PC-3 (cell line): Measurements from ENCODE around the gene ADCY2. TPM values are rescaled to one million over a fixed set of nuclear protein-coding genes. Genes with fewer than 3 reads are reported as not detected.

Experiments
- ATAC-seq: fragments of 200-7000 bp; cut with Tn5 transposase; 2 replicates; pipeline ENCODE4 v1.9.1; 2020; ENCODE audit warnings: mild to moderate bottlenecking, moderate library complexity
- BruUV-seq: library from RNA; stranded (reverse); fragments of 400-500 nt; replicated peaks from 2 replicates; lab custom pipeline; 2021; lab: Mats Ljungman, UMichigan
- CTCF ChIA-PET: fragments of 300-600 bp; sonication (Branson Sonifier 250); formaldehyde crosslinking; loops from one replicate; lab custom pipeline; 2022; ENCODE audit warnings: antibody characterized with exemption; lab: Charles Lee
- POLR2A ChIA-PET: fragments of 300-600 bp; sonication (Branson Sonifier 250); formaldehyde crosslinking; loops from one replicate; lab custom pipeline; 2022; ENCODE audit warnings: antibody characterized with exemption; ENCODE audit not compliant: unreplicated experiment; lab: Charles Lee
- DNase-seq: peaks from one replicate; pipeline ENCODE4 v3.0.0-alpha.2; 2015
- H2AFZ ChIP-seq: fragments of 300-600 bp; sonication (generic); 2 replicates; pipeline ENCODE4 v1.6.0; 2016; ENCODE audit warnings: antibody characterized with exemption, low read length
- H3F3A ChIP-seq: fragments of 300-600 bp; sonication (generic); one replicate; pipeline ENCODE4 v1.6.0; 2017; ENCODE audit warnings: antibody characterized with exemption, low read length, control low read depth, mild to moderate bottlenecking; ENCODE audit not compliant: unreplicated experiment
- H3K27ac ChIP-seq: fragments of 300-600 bp; sonication (generic); 2 replicates; pipeline ENCODE4 v1.5.1; 2016; ENCODE audit warnings: mild to moderate bottlenecking, low read length
- H3K27me3 ChIP-seq: fragments of 300-600 bp; sonication (generic); 2 replicates; pipeline ENCODE4 v1.6.1; 2016; ENCODE audit warnings: low read length, mixed read lengths
- H3K36me3 ChIP-seq: fragments of 300-600 bp; sonication (generic); 2 replicates; pipeline ENCODE4 v1.6.1; 2016; ENCODE audit warnings: low read depth, mixed run types, low read length, mixed read lengths
- H3K4me1 ChIP-seq: fragments of 300-600 bp; sonication (generic); 2 replicates; pipeline ENCODE4 v1.5.1; 2016; ENCODE audit warnings: low read length; ENCODE audit not compliant: insufficient read depth
- H3K4me2 ChIP-seq: fragments of 300-600 bp; sonication (generic); 2 replicates; pipeline ENCODE4 v1.6.0; 2016; ENCODE audit warnings: low read length
- H3K4me3 ChIP-seq: fragments of 300-600 bp; sonication (generic); 2 replicates; pipeline ENCODE4 v1.5.1; 2016; ENCODE audit warnings: mild to moderate bottlenecking, low read length, mixed read lengths
- H3K79me2 ChIP-seq: fragments of 300-600 bp; sonication (generic); 2 replicates; pipeline ENCODE4 v1.6.1; 2017; ENCODE audit warnings: low read length, mixed read lengths
- H3K9ac ChIP-seq: fragments of 300-600 bp; sonication (generic); 2 replicates; pipeline ENCODE4 v1.6.0; 2016; ENCODE audit warnings: mild to moderate bottlenecking, low read length
- H3K9me2 ChIP-seq: fragments of 300-600 bp; sonication (generic); replicated peaks from 2 replicates; pipeline ENCODE4 v1.6.1; 2016; ENCODE audit warnings: mixed run types, low read length, mixed read lengths
- H3K9me3 ChIP-seq: fragments of 300-600 bp; sonication (generic); 2 replicates; pipeline ENCODE4 v1.6.1; 2016; ENCODE audit warnings: low read length, mixed read lengths
- H4K20me1 ChIP-seq: fragments of 300-600 bp; sonication (generic); 2 replicates; pipeline ENCODE4 v1.6.1; 2016; ENCODE audit warnings: low read length, mixed read lengths
- CTCF ChIP-seq: fragments of 300-600 bp; sonication (generic); conservative IDR thresholded peaks from 2 replicates; pipeline ENCODE4 v1.5.1; 2017; ENCODE audit warnings: antibody characterized with exemption, low read depth, mild to moderate bottlenecking, low read length
- EZH2 ChIP-seq: fragments of 300-600 bp; sonication (generic); IDR thresholded peaks from one replicate; pipeline ENCODE4 v1.6.1; 2017; ENCODE audit warnings: antibody characterized with exemption, mild to moderate bottlenecking, low read length; ENCODE audit not compliant: unreplicated experiment
- EZH2phosphoT487 ChIP-seq: fragments of 300-600 bp; sonication (generic); IDR thresholded peaks from 2 replicates; pipeline ENCODE4 v1.6.1; 2018; ENCODE audit warnings: mild to moderate bottlenecking, antibody characterized with exemption, low read length, borderline replicate concordance
- intact Hi-C: fragments of 100-400 bp; cut with micrococcal nuclease; formaldehyde crosslinking; loops from 2 replicates; pipeline ENCODE4 v1.9.0; 2023
- total RNA-seq: library from RNA; depleted of rRNA; stranded (reverse); fragments of >200 nt; gene quantifications from 2 replicates; pipeline ENCODE4 v1.2.3, GENCODE V29; 2014

Gene ADCY2
- total RNA-seq, 1 experiment from 2014 or later, result not detected

GRCh38 chr5:7468742-7469141 lies 72.8 kb downstream of the ADCY2 start:
- H2AFZ ChIP-seq, result no peak overlapping the region
- TF ChIP-seq CTCF, result no peak
- no peak for TF ChIP-seq EZH2
- no peak for TF ChIP-seq EZH2phosphoT487
- H3K4me3 ChIP-seq, result no peak overlapping the region
- H3K27ac ChIP-seq, result no peak overlapping the region
- POLR2A ChIA-PET, result no interaction called here
- CTCF ChIA-PET, result no interaction called here
- 0 out of 2 replicates have a peak, but pooled peaks cover 7% of the 10 kb centered on the region for H3K9me3 ChIP-seq
- intact Hi-C loops, result no loop called here
- no peaks in the 10 kb centered on the region for H3K36me3 ChIP-seq
- no peaks in the 10 kb centered on the region for H3K4me1 ChIP-seq
- BruUV-seq, result no TSS peak
- no peaks in the 10 kb centered on the region for H3F3A ChIP-seq
- H3K4me2 ChIP-seq, result no peak overlapping the region
- H4K20me1 ChIP-seq, result no peaks in the 10 kb centered on the region
- DNase-seq (no peak), ATAC-seq (no peak)
- H3K27me3 ChIP-seq, result 0 out of 2 replicates have a peak, but pooled peaks cover 3% of the 10 kb centered on the region
- no peak overlapping the region for H3K9ac ChIP-seq
- no peaks in the 10 kb centered on the region for H3K9me2 ChIP-seq
- no peaks in the 10 kb centered on the region for H3K79me2 ChIP-seq

- Histone ChIP-seq H4K20me1 (no peaks in the 10 kb centered on the region), H3K9ac (no peak overlapping the region), H3K9me3 (0 out of 2 replicates have a peak, but pooled peaks cover 7% of the 10 kb centered on the region), H3F3A (no peaks in the 10 kb centered on the region), H3K27me3 (0 out of 2 replicates have a peak, but pooled peaks cover 3% of the 10 kb centered on the region), H2AFZ (no peak overlapping the region), H3K4me2 (no peak overlapping the region), H3K4me1 (no peaks in the 10 kb centered on the region), H3K4me3 (no peak overlapping the region), H3K27ac (no peak overlapping the region), H3K79me2 (no peaks in the 10 kb centered on the region), H3K9me2 (no peaks in the 10 kb centered on the region), H3K36me3 (no peaks in the 10 kb centered on the region)
- ChIA-PET CTCF (no interaction called here), POLR2A (no interaction called here)
- no peak for TF ChIP-seq EZH2
- TF ChIP-seq EZH2phosphoT487, result no peak
- no peak for TF ChIP-seq CTCF
- intact Hi-C loops, result no loop called here
- no TSS peak for BruUV-seq
- DNase-seq, result no peak
- no peak for ATAC-seq
Measured at GRCh38 chr5:7471710-7472109, 75.8 kb downstream of the ADCY2 start.

- ChIA-PET POLR2A (no interaction called here), CTCF (no interaction called here)
- no peak overlapping the region for H3K4me2 ChIP-seq
- intact Hi-C loops, result no loop called here
- no peaks in the 10 kb centered on the region for H3K4me1 ChIP-seq
- TF ChIP-seq CTCF (no peak), EZH2phosphoT487 (no peak), EZH2 (no peak)
- DNase-seq (no peak), ATAC-seq (no peak)
- no peaks in the 10 kb centered on the region for H3K79me2 ChIP-seq
- no peaks in the 10 kb centered on the region for H3K9me2 ChIP-seq
- no peak overlapping the region for H3K4me3 ChIP-seq
- H3K36me3 ChIP-seq, result no peaks in the 10 kb centered on the region
- H3K27ac ChIP-seq, result no peak overlapping the region
- H3K27me3 ChIP-seq, result no peaks in the 10 kb centered on the region
- no TSS peak for BruUV-seq
- no peak overlapping the region for H2AFZ ChIP-seq
- H3F3A ChIP-seq, result no peaks in the 10 kb centered on the region
- H3K9ac ChIP-seq, result no peak overlapping the region
- H3K9me3 ChIP-seq, result 0 out of 2 replicates have a peak, but pooled peaks cover 7% of the 10 kb centered on the region
- H4K20me1 ChIP-seq, result no peaks in the 10 kb centered on the region
Measured at GRCh38 chr5:7473115-7473514, 77.2 kb downstream of the ADCY2 start.
